HEK293T (cell line): ENCODE measurements around the gene POMT1.

Experiments used
- BHLHE40 ChIP-seq: fragments of 450-650 bp; IDR thresholded peaks from 2 replicates; pipeline ENCODE4 v1.6.1; 2016; ENCODE audit warnings: mild to moderate bottlenecking, moderate library complexity, borderline replicate concordance
- CTBP1 ChIP-seq: fragments of 450-650 bp; IDR thresholded peaks from 2 replicates; pipeline ENCODE4 v1.6.1; 2016; ENCODE audit warnings: borderline replicate concordance
- ELF4 ChIP-seq: fragments of 450-650 bp; IDR thresholded peaks from 2 replicates; pipeline ENCODE4 v1.6.1; 2017; ENCODE audit warnings: antibody characterized with exemption
- FOXA1 ChIP-seq: fragments of 450-650 bp; IDR thresholded peaks from 2 replicates; pipeline ENCODE4 v1.6.1; 2016; ENCODE audit warnings: mild to moderate bottlenecking
- FOXM1 ChIP-seq: fragments of 450-650 bp; IDR thresholded peaks from 2 replicates; pipeline ENCODE4 v1.6.1; 2017; ENCODE audit warnings: mild to moderate bottlenecking, borderline replicate concordance
- HDGF ChIP-seq: fragments of 450-650 bp; IDR thresholded peaks from 2 replicates; pipeline ENCODE4 v1.6.1; 2017; ENCODE audit warnings: antibody characterized with exemption, borderline replicate concordance
- LEF1 ChIP-seq: fragments of 450-650 bp; IDR thresholded peaks from 2 replicates; pipeline ENCODE4 v1.6.1; 2017; ENCODE audit warnings: mild to moderate bottlenecking, borderline replicate concordance
- SP1 ChIP-seq: fragments of 450-650 bp; IDR thresholded peaks from 2 replicates; pipeline ENCODE4 v1.6.1; 2017
- SUZ12 ChIP-seq: fragments of 450-650 bp; IDR thresholded peaks from 2 replicates; pipeline ENCODE4 v1.6.1; 2016; ENCODE audit warnings: mild to moderate bottlenecking
- TARDBP ChIP-seq: fragments of 450-650 bp; IDR thresholded peaks from 2 replicates; pipeline ENCODE4 v1.6.1; 2016
- ZNF384 ChIP-seq: fragments of 450-650 bp; IDR thresholded peaks from 2 replicates; pipeline ENCODE4 v1.6.1; 2016
- TF ChIP-seq, protein P1 (sequence below): fragments of 450-650 bp; IDR thresholded peaks from 2 replicates; pipeline ENCODE4 v1.6.1; 2016

DNA sequence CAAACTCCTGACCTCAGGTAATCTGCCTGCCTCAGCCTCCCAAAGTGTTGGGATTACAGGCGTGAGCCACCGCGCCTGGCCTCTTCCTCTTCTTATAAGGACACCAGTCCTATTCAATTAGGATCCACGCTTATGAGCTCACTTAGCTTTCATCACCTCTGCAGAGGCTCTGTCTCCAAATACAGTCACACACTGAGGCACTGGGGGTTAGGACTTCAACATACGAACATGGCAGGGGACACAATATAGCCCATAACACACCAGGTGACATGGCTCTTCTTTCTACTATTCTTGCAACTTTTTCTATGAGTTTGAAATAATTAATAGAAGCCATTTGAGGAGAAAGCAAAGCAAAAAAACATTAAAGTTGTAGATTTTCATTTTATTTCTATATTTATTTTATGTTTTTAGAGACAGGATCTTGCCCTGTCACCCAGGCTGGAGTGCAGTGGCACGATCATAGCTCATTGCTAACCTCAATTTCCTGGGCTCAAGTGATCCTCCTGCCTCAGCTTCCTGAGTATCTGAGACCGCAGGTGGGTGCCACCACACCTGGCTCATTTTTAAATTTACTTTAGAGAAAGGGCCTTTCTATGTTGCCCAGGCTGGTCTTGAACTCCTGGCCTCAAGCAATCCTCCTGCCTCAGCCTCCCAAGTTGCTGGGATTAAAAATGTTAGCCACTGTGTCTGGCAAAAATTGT, 36.7 kb downstream of the POMT1 start:
- TF ChIP-seq ZNF384, result no peak
- TF ChIP-seq SP1, result no peak
- no peak for TF ChIP-seq BHLHE40
- TF ChIP-seq HDGF, result no peak
- no peak for TF ChIP-seq FOXA1
- no peak for TF ChIP-seq CTBP1
- TF ChIP-seq, protein P1, sequence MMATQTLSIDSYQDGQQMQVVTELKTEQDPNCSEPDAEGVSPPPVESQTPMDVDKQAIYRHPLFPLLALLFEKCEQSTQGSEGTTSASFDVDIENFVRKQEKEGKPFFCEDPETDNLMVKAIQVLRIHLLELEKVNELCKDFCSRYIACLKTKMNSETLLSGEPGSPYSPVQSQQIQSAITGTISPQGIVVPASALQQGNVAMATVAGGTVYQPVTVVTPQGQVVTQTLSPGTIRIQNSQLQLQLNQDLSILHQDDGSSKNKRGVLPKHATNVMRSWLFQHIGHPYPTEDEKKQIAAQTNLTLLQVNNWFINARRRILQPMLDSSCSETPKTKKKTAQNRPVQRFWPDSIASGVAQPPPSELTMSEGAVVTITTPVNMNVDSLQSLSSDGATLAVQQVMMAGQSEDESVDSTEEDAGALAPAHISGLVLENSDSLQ, result no peak
- TF ChIP-seq FOXM1, result no peak
- no peak for TF ChIP-seq LEF1
- TF ChIP-seq ELF4, result no peak
- TF ChIP-seq TARDBP, result no peak
- no peak for TF ChIP-seq SUZ12
